Stimulated activated CD8-positive, alpha-beta memory T cell treated with anti-CD3 and anti-CD28 coated beads, Interleukin-15, amount 100 ng/mL, for 48 hours (primary cell): ENCODE data around the gene TAGLN2.

Experiments
- DNase-seq, 2 donors: peaks; one replicate each; pipeline ENCODE4 v3.0.0-alpha.2; 2020; ENCODE audit warnings: low read depth in 2 of 2

The TAGLN2 gene

GRCh38 chr1:159949123-159949522, 23.8 kb upstream of the TAGLN2 start:
- DNase-seq, result no peak

- DNase-seq, result no peak
These were observed 22.6 kb upstream of the TAGLN2 start for GRCh38 chr1:159947942-159948341.

GRCh38 chr1:159946242-159947187, 21.2 kb upstream of the TAGLN2 start:
- no peak for DNase-seq

- DNase-seq, result peak; percentile 70 to 74
These were observed 20.4 kb upstream of the TAGLN2 start, which contains the start of gene IGSF9 for GRCh38 chr1:159945483-159946241. TSS of gene IGSF9 (minus strand) at chr1:159945613. CDS start at chr1:159943454, 2,159 bp downstream.

- DNase-seq, result no peak
These were observed 19.5 kb upstream of the TAGLN2 start for GRCh38 chr1:159944623-159945455.

- no peak for DNase-seq
These were observed 18.8 kb upstream of the TAGLN2 start for GRCh38 chr1:159943908-159944622.

GRCh38 chr1:159943278-159943640, 18.0 kb upstream of the TAGLN2 start:
- no peak for DNase-seq

GRCh38 chr1:159942632-159943277, 17.4 kb upstream of the TAGLN2 start:
- no peak for DNase-seq

GRCh38 chr1:159941591-159942560, 16.6 kb upstream of the TAGLN2 start:
- no peak for DNase-seq

GRCh38 chr1:159941141-159941540, 15.8 kb upstream of the TAGLN2 start:
- DNase-seq, result no peak

- DNase-seq, result no peak
These were observed 14.8 kb upstream of the TAGLN2 start for GRCh38 chr1:159940006-159940620.

- DNase-seq, result no peak
These were observed 14.3 kb upstream of the TAGLN2 start for GRCh38 chr1:159939678-159940002.

GRCh38 chr1:159938905-159939677, 13.8 kb upstream of the TAGLN2 start:
- DNase-seq, result no peak

GRCh38 chr1:159938211-159938852, 13.0 kb upstream of the TAGLN2 start:
- DNase-seq, result no peak

GRCh38 chr1:159937054-159937750, 11.9 kb upstream of the TAGLN2 start:
- no peak for DNase-seq

- peak; percentile 52 to 66 for DNase-seq
These were observed 11.1 kb upstream of the TAGLN2 start for GRCh38 chr1:159936273-159936904.
